Hepatocyte (in vitro differentiated cells): ENCODE data around the gene NINJ1. TPM values are rescaled to one million over a fixed set of nuclear protein-coding genes. Genes with fewer than 3 reads are reported as not detected.

Experiments used
- DNase-seq: peaks from one replicate; pipeline ENCODE4 v3.0.0-alpha.2; 2016; ENCODE audit warnings: low spot score
- H2AFZ ChIP-seq: fragments of 200-600 bp; sonication (generic); 2 replicates; pipeline ENCODE4 v1.6.0; 2016; ENCODE audit warnings: antibody characterized with exemption, mild to moderate bottlenecking
- H3K27ac ChIP-seq: fragments of 200-600 bp; sonication (generic); 2 replicates; pipeline ENCODE4 v1.5.1; 2016; ENCODE audit warnings: mild to moderate bottlenecking
- H3K27me3 ChIP-seq: fragments of 200-600 bp; sonication (generic); 2 replicates; pipeline ENCODE4 v1.6.1; 2016
- H3K36me3 ChIP-seq: fragments of 200-600 bp; sonication (generic); replicated peaks from 2 replicates; pipeline ENCODE4 v1.5.1; 2016; ENCODE audit warnings: low read depth; ENCODE audit not compliant: insufficient read depth
- H3K4me1 ChIP-seq: fragments of 200-600 bp; sonication (generic); 2 replicates; pipeline ENCODE4 v1.5.1; 2016; ENCODE audit warnings: mild to moderate bottlenecking, moderate library complexity; ENCODE audit not compliant: insufficient read depth
- H3K4me2 ChIP-seq: fragments of 200-600 bp; sonication (generic); 2 replicates; pipeline ENCODE4 v1.6.0; 2016
- H3K4me3 ChIP-seq: fragments of 200-600 bp; sonication (generic); 2 replicates; pipeline ENCODE4 v1.5.1; 2016; ENCODE audit warnings: mild to moderate bottlenecking
- H3K79me2 ChIP-seq: fragments of 200-600 bp; sonication (generic); 2 replicates; pipeline ENCODE4 v1.6.0; 2017; ENCODE audit warnings: mild to moderate bottlenecking
- H3K9me2 ChIP-seq: fragments of 200-600 bp; sonication (generic); replicated peaks from 2 replicates; pipeline ENCODE4 v1.6.0; 2017; ENCODE audit warnings: mild to moderate bottlenecking; ENCODE audit not compliant: insufficient read depth
- H3K9me3 ChIP-seq: fragments of 200-600 bp; sonication (generic); 2 replicates; pipeline ENCODE4 v1.5.1; 2016; ENCODE audit warnings: low read depth, mild to moderate bottlenecking
- H4K20me1 ChIP-seq: fragments of 200-600 bp; sonication (generic); 2 replicates; pipeline ENCODE4 v1.6.0; 2016; ENCODE audit warnings: mild to moderate bottlenecking; ENCODE audit not compliant: insufficient read depth, poor library complexity, severe bottlenecking
- EZH2 ChIP-seq: fragments of 200-600 bp; sonication (generic); IDR thresholded peaks from 2 replicates; pipeline ENCODE4 v1.6.1; 2016; ENCODE audit warnings: antibody characterized with exemption, mild to moderate bottlenecking, borderline replicate concordance
- EZH2phosphoT487 ChIP-seq: fragments of 200-600 bp; sonication (generic); IDR thresholded peaks from one replicate; pipeline ENCODE4 v1.6.1; 2018; ENCODE audit warnings: antibody characterized with exemption, mild to moderate bottlenecking, low read depth, moderate library complexity; ENCODE audit not compliant: unreplicated experiment, severe bottlenecking
- WGBS: methylation state at CpG from one replicate; pipeline ENCODE4 v1.1.6; 2016; ENCODE audit warnings: low lambda C conversion rate; ENCODE audit errors: missing lambda C conversion rate; 5-methylcytosine and 5-hydroxymethylcytosine counted together
- polyA plus RNA-seq: library from polyadenylated mRNA; unstranded; fragments of >200 nt; fragmentation: Nextera tagmentation; extraction: Ambion mirVana; gene quantifications from 2 replicates; pipeline ENCODE4 v1.2.1, GENCODE V29; 2016
- total RNA-seq: library from RNA; depleted of rRNA; stranded (reverse); fragments of >200 nt; gene quantifications from 2 replicates; pipeline ENCODE4 v1.2.3, GENCODE V29; 2014
- TF ChIP-seq, protein P1 (sequence below): fragments of 200-600 bp; sonication (generic); IDR thresholded peaks from 2 replicates; pipeline ENCODE4 v1.5.1; 2016; ENCODE audit warnings: antibody characterized with exemption, mild to moderate bottlenecking; ENCODE audit not compliant: poor library complexity

Gene NINJ1
- total and polyA plus RNA-seq, 2 experiments from 2014 or later: 55.4 to 135 TPM

- 95% methylated on average over 20 of the region's 23 CpGs for WGBS
These were observed 7.8 kb downstream of the NINJ1 start for GRCh38 chr9:93126151-93126781.

DNA sequence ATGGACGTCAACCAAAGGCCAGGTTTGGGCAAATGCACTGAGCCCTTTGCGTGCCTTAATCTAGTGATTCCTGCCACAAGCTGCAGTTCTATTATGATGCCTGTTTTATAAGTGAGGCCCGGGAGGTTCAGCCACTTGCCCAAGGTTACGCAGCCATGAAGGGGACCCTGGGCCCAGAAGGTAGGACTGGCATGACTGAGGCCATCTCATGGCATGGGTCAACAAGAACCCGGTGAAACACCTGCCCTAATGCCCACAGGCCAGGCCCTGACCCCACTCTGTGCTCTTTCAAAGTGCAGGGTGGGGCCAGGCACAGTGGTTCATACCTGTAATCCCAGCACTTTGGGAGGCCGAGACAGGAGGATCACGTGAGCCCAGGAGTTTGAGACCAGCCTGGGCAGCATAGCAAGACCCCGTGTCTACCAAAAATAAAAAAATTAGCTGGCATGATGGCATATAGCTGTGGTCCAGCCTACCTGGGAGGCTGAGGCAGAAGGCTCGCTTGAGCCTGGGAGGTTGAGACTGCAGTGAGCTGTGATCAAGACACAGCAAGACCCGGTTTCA, 8.6 kb downstream of the NINJ1 start:
- 96% methylated on average over 10 of the region's 10 CpGs for WGBS
- H3K27ac ChIP-seq: no peak overlapping the region

More at GRCh38 chr9:93126151-93126781, 7.8 kb downstream of the NINJ1 start:
- Histone ChIP-seq H3K27me3 (no peaks in the 10 kb centered on the region), H3K36me3 (no peaks in the 10 kb centered on the region), H3K9me3 (no peaks in the 10 kb centered on the region), H3K4me2 (peak overlapping the region; percentile 48), H3K9me2 (no peaks in the 10 kb centered on the region), H3K4me1 (peaks cover 17% of the 10 kb centered on the region), H4K20me1 (peaks cover 10% of the 10 kb centered on the region), H2AFZ (no peak overlapping the region), H3K79me2 (peaks cover 38% of the 10 kb centered on the region), H3K4me3 (no peak overlapping the region), H3K27ac (peak overlapping the region; percentile 57)
- TF ChIP-seq EZH2: no peak
- no peak for TF ChIP-seq EZH2phosphoT487
- TF ChIP-seq, protein P1, sequence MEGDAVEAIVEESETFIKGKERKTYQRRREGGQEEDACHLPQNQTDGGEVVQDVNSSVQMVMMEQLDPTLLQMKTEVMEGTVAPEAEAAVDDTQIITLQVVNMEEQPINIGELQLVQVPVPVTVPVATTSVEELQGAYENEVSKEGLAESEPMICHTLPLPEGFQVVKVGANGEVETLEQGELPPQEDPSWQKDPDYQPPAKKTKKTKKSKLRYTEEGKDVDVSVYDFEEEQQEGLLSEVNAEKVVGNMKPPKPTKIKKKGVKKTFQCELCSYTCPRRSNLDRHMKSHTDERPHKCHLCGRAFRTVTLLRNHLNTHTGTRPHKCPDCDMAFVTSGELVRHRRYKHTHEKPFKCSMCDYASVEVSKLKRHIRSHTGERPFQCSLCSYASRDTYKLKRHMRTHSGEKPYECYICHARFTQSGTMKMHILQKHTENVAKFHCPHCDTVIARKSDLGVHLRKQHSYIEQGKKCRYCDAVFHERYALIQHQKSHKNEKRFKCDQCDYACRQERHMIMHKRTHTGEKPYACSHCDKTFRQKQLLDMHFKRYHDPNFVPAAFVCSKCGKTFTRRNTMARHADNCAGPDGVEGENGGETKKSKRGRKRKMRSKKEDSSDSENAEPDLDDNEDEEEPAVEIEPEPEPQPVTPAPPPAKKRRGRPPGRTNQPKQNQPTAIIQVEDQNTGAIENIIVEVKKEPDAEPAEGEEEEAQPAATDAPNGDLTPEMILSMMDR: no peak
- DNase-seq: no peak

DNA sequence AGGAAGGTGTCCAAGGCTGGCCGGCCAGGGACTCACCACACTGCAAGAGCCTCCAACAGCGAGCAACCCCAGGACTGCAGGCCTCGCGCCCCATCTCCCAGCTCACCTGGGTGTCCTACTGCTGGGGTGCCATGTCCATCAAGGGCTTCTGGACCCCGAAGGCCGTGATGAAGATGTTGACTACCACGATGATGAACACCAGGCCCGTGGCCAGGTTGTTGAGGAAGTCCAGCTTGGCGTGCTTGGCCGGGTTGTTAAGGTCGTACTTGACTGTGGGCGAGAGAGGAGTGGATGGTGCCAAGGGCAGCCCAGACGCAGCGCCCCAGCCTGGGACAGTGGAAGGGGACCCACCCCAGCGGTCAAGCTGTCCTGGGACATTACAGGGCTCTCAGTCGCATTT, 9.3 kb downstream of the NINJ1 start:
- H3K9me3 ChIP-seq: no peaks in the 10 kb centered on the region
- H3K9me2 ChIP-seq: no peaks in the 10 kb centered on the region
- WGBS: over 99% methylated on average over 16 of the region's 16 CpGs
- H3K27ac ChIP-seq: no peak overlapping the region
- peaks cover 17% of the 10 kb centered on the region for H3K4me1 ChIP-seq
- H4K20me1 ChIP-seq: peaks cover 10% of the 10 kb centered on the region
- no peak overlapping the region for H3K4me3 ChIP-seq
- H3K4me2 ChIP-seq: no peak overlapping the region
- H2AFZ ChIP-seq: no peak overlapping the region
- TF ChIP-seq, protein P1: no peak
- no peak for TF ChIP-seq EZH2phosphoT487
- TF ChIP-seq EZH2: no peak
- H3K36me3 ChIP-seq: no peaks in the 10 kb centered on the region
- no peak for DNase-seq
- H3K27me3 ChIP-seq: no peaks in the 10 kb centered on the region
- H3K79me2 ChIP-seq: peaks cover 23% of the 10 kb centered on the region

More for the DNA sequence above, 8.6 kb downstream of the NINJ1 start:
- H3K9me3 ChIP-seq: no peaks in the 10 kb centered on the region
- H2AFZ ChIP-seq: no peak overlapping the region
- H3K79me2 ChIP-seq: peaks cover 30% of the 10 kb centered on the region
- no peaks in the 10 kb centered on the region for H3K9me2 ChIP-seq
- H3K4me2 ChIP-seq: no peak overlapping the region
- H3K27me3 ChIP-seq: no peaks in the 10 kb centered on the region
- H3K36me3 ChIP-seq: no peaks in the 10 kb centered on the region
- TF ChIP-seq EZH2 (no peak), EZH2phosphoT487 (no peak)
- TF ChIP-seq, protein P1: no peak
- peaks cover 10% of the 10 kb centered on the region for H4K20me1 ChIP-seq
- H3K4me1 ChIP-seq: peaks cover 17% of the 10 kb centered on the region
- no peak for DNase-seq
- no peak overlapping the region for H3K4me3 ChIP-seq
